ENCODE results near the gene SNX3. TPM values are rescaled to one million over a fixed set of nuclear protein-coding genes. Genes with fewer than 3 reads are reported as not detected.

The SNX3 gene
- total and polyA plus RNA-seq, 9 donors, result 140 to 437 (median 180) TPM

GRCh38 chr6:108238322-108238721, 22.5 kb downstream of the SNX3 start:
- 97 to 99% (median 99%) methylated on average over 4 of the region's 4 CpGs for WGBS, 3 donors
- H3K27ac ChIP-seq, result no peak overlapping the region
- DNase-seq, result no peak

GRCh38 chr6:108236791-108237190, 24.0 kb downstream of the SNX3 start:
- DNase-seq, result no peak
- Histone ChIP-seq H3K27ac (no peak overlapping the region), H3K9me3 (no peaks in the 10 kb centered on the region), H3K4me3 (no peak overlapping the region), H3K36me3 (no peaks in the 10 kb centered on the region), H3K27me3 (no peaks in the 10 kb centered on the region), H3K4me1 (ENCODE audit: insufficient read depth) (no peaks in the 10 kb centered on the region)
- TF ChIP-seq, protein P1, sequence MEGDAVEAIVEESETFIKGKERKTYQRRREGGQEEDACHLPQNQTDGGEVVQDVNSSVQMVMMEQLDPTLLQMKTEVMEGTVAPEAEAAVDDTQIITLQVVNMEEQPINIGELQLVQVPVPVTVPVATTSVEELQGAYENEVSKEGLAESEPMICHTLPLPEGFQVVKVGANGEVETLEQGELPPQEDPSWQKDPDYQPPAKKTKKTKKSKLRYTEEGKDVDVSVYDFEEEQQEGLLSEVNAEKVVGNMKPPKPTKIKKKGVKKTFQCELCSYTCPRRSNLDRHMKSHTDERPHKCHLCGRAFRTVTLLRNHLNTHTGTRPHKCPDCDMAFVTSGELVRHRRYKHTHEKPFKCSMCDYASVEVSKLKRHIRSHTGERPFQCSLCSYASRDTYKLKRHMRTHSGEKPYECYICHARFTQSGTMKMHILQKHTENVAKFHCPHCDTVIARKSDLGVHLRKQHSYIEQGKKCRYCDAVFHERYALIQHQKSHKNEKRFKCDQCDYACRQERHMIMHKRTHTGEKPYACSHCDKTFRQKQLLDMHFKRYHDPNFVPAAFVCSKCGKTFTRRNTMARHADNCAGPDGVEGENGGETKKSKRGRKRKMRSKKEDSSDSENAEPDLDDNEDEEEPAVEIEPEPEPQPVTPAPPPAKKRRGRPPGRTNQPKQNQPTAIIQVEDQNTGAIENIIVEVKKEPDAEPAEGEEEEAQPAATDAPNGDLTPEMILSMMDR (IDR thresholded peaks at IDR 0.05), result no peak
- TF ChIP-seq POLR2A (IDR thresholded peaks at IDR 0.05) (no peak), EP300 (IDR thresholded peaks at IDR 0.05) (no peak)
- intact Hi-C loops (cut with DNase I), result no loop called here
- 48 to 50% (median 48%) methylated on average over 2 of the region's 2 CpGs for WGBS, 3 donors

More at GRCh38 chr6:108238322-108238721, 22.5 kb downstream of the SNX3 start:
- no peaks in the 10 kb centered on the region for H3K9me3 ChIP-seq
- H3K27me3 ChIP-seq, result no peaks in the 10 kb centered on the region
- TF ChIP-seq POLR2A (IDR thresholded peaks at IDR 0.05), result no peak
- TF ChIP-seq, protein P1 (IDR thresholded peaks at IDR 0.05), result no peak
- H3K36me3 ChIP-seq, result no peaks in the 10 kb centered on the region
- no peaks in the 10 kb centered on the region for H3K4me1 ChIP-seq (ENCODE audit: insufficient read depth)
- no peak overlapping the region for H3K4me3 ChIP-seq
- intact Hi-C loops (cut with DNase I), result no loop called here

GRCh38 chr6:108235127-108235526, 25.7 kb downstream of the SNX3 start:
- no peak for DNase-seq
- no peaks in the 10 kb centered on the region for H3K4me1 ChIP-seq (ENCODE audit: insufficient read depth)
- 91 to 96% (median 93%) methylated on average over 4 of the region's 4 CpGs for WGBS, 3 donors
- no peak overlapping the region for H3K27ac ChIP-seq
- no peaks in the 10 kb centered on the region for H3K27me3 ChIP-seq
- H3K9me3 ChIP-seq, result no peaks in the 10 kb centered on the region
- H3K4me3 ChIP-seq, result no peak overlapping the region
- no peaks in the 10 kb centered on the region for H3K36me3 ChIP-seq
- intact Hi-C loops (cut with DNase I), result no loop called here
- no peak for TF ChIP-seq EP300 (IDR thresholded peaks at IDR 0.05)
- TF ChIP-seq POLR2A (IDR thresholded peaks at IDR 0.05), result no peak
- TF ChIP-seq, protein P1 (IDR thresholded peaks at IDR 0.05), result no peak

- no peak for DNase-seq
- H3K27ac ChIP-seq, result no peak overlapping the region
- H3K36me3 ChIP-seq, result no peaks in the 10 kb centered on the region
- no peak overlapping the region for H3K4me3 ChIP-seq
- TF ChIP-seq EP300 (IDR thresholded peaks at IDR 0.05) (no peak), POLR2A (IDR thresholded peaks at IDR 0.05) (no peak)
- TF ChIP-seq, protein P1 (IDR thresholded peaks at IDR 0.05), result no peak
- no peaks in the 10 kb centered on the region for H3K9me3 ChIP-seq
- H3K27me3 ChIP-seq, result no peaks in the 10 kb centered on the region
- WGBS, 3 donors, result 94 to 96% (median 96%) methylated on average over 8 of the region's 8 CpGs
- intact Hi-C loops (cut with DNase I), result no loop called here
- H3K4me1 ChIP-seq (ENCODE audit: insufficient read depth), result no peaks in the 10 kb centered on the region
Measured at GRCh38 chr6:108228416-108228815, 32.4 kb downstream of the SNX3 start.
